ENCODE data around the gene SCO1.
"Not testable (repeated sequence)": the region's sequence is repeated elsewhere in the genome, so short reads cannot be mapped to it uniquely, and the experiment has no call there.

Gene SCO1

GRCh38 chr17:10726196-10726595, 28.9 kb upstream of the SCO1 start:
- DNase-seq (ENCODE audit: low read depth, low spot score) = no peak

- no peak for DNase-seq (ENCODE audit: low read depth, low spot score)
Measured at GRCh38 chr17:10725262-10725661, 27.9 kb upstream of the SCO1 start.

GRCh38 chr17:10724546-10725195, 27.3 kb upstream of the SCO1 start:
- no peak for DNase-seq (ENCODE audit: low read depth, low spot score)

GRCh38 chr17:10718547-10718946, 21.2 kb upstream of the SCO1 start:
- DNase-seq (ENCODE audit: low read depth, low spot score) = no peak

- DNase-seq (ENCODE audit: low read depth, low spot score) = no peak
Measured at GRCh38 chr17:10716218-10716617, 18.9 kb upstream of the SCO1 start.

- no peak for DNase-seq (ENCODE audit: low read depth, low spot score)
Measured at GRCh38 chr17:10713318-10713717, 16.0 kb upstream of the SCO1 start.

- DNase-seq (ENCODE audit: low read depth, low spot score) = no peak
Measured at GRCh38 chr17:10705727-10706126, 8.4 kb upstream of the SCO1 start.

GRCh38 chr17:10702574-10702973, 5.2 kb upstream of the SCO1 start:
- DNase-seq (ENCODE audit: low read depth, low spot score) = no peak

GRCh38 chr17:10699856-10700255, 2.5 kb upstream of the SCO1 start:
- no peak for DNase-seq (ENCODE audit: low read depth, low spot score)

GRCh38 chr17:10698096-10698818, 924 bp upstream of the SCO1 start:
- no peak for DNase-seq (ENCODE audit: low read depth, low spot score)

- not testable (repeated sequence) for DNase-seq (ENCODE audit: low read depth, low spot score)
Measured at GRCh38 chr17:10695875-10696407, 1.4 kb downstream of the SCO1 start.

GRCh38 chr17:10687499-10687898, 9.8 kb downstream of the SCO1 start:
- no peak for DNase-seq (ENCODE audit: low read depth, low spot score)

- DNase-seq (ENCODE audit: low read depth, low spot score) = no peak
Measured at GRCh38 chr17:10683853-10684252, 13.5 kb downstream of the SCO1 start.

GRCh38 chr17:10681866-10682446, 15.4 kb downstream of the SCO1 start:
- DNase-seq (ENCODE audit: low read depth, low spot score) = no peak

- no peak for DNase-seq (ENCODE audit: low read depth, low spot score)
Measured at GRCh38 chr17:10674704-10675103, 22.6 kb downstream of the SCO1 start.

- peak; percentile 58 for DNase-seq (ENCODE audit: low read depth, low spot score)
Measured at GRCh38 chr17:10673312-10673711, 24.0 kb downstream of the SCO1 start.

- peak; percentile 44 for DNase-seq (ENCODE audit: low read depth, low spot score)
Measured at GRCh38 chr17:10668775-10669174, 28.6 kb downstream of the SCO1 start.

- no peak for DNase-seq (ENCODE audit: low read depth, low spot score)
Measured at GRCh38 chr17:10666906-10667305, 30.4 kb downstream of the SCO1 start.

- DNase-seq (ENCODE audit: low read depth, low spot score) = no peak
Measured at GRCh38 chr17:10664571-10664970, 32.8 kb downstream of the SCO1 start.

GRCh38 chr17:10663231-10663630, 34.1 kb downstream of the SCO1 start:
- no peak for DNase-seq (ENCODE audit: low read depth, low spot score)

GRCh38 chr17:10661437-10661836, 35.9 kb downstream of the SCO1 start:
- DNase-seq (ENCODE audit: low read depth, low spot score) = no peak

- DNase-seq (ENCODE audit: low read depth, low spot score) = no peak
Measured at GRCh38 chr17:10657879-10658278, 39.5 kb downstream of the SCO1 start.

- no peak for DNase-seq (ENCODE audit: low read depth, low spot score)
Measured at GRCh38 chr17:10657148-10657547, 40.2 kb downstream of the SCO1 start, which contains the start of gene MYH3. MYH3 (minus strand) TSS chr17:10657309; CDS start chr17:10655064, 2,245 bp downstream.

Measured in ELF-1 (cell line).